HG02571 (cell line): Measurements from ENCODE around the gene HOXC6.

Experiments
- ATAC-seq: cut with Tn5 transposase; IDR thresholded peaks from one replicate; pipeline ENCODE4 v1.9.1; 2021; ENCODE audit warnings: mild to moderate bottlenecking, moderate library complexity; ENCODE audit not compliant: unreplicated experiment

HOXC6 gene

GRCh38 chr12:54051874-54052437 lies 23.7 kb downstream of the HOXC6 start:
- ATAC-seq: no peak

GRCh38 chr12:54052438-54053002 lies 24.3 kb downstream of the HOXC6 start:
- ATAC-seq: no peak

- peak; percentile 65 for ATAC-seq
Measured at GRCh38 chr12:54053003-54053750, 24.9 kb downstream of the HOXC6 start.

DNA sequence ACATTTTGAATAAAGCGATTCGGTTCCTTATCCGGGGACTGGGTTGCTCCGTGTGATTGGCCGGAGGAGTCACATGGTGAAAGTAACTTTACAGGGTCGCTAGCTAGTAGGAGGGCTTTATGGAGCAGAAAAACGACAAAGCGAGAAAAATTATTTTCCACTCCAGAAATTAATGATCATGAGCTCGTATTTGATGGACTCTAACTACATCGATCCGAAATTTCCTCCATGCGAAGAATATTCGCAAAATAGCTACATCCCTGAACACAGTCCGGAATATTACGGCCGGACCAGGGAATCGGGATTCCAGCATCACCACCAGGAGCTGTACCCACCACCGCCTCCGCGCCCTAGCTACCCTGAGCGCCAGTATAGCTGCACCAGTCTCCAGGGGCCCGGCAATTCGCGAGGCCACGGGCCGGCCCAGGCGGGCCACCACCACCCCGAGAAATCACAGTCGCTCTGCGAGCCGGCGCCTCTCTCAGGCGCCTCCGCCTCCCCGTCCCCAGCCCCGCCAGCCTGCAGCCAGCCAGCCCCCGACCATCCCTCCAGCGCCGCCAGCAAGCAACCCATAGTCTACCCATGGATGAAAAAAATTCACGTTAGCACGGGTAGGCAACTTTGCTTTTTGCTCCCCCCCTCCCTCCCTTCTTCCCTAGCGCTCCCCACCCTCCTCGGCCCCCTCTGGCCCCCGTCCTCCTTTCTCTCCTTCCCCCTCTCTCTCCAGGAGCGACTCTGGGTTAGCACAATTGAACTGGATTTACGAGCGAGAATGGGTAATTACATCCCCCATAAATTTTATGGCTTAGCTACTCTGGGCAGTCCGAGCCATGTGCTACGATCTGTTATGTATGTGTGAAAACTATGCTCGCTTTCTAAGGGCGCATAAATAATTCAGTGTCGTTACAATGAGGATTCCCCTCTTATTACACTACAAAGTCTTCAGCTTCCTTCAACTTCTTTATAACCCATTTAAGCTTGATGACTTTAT lies 25.8 kb downstream of the HOXC6 start, which contains the start of gene HOXC4:
Gene HOXC4, plus strand, starts transcription at position 85 of the 991 bp plus-strand sequence. Its CDS starts 88 bp downstream, at position 173.
- peak; percentile 47 for ATAC-seq

DNA sequence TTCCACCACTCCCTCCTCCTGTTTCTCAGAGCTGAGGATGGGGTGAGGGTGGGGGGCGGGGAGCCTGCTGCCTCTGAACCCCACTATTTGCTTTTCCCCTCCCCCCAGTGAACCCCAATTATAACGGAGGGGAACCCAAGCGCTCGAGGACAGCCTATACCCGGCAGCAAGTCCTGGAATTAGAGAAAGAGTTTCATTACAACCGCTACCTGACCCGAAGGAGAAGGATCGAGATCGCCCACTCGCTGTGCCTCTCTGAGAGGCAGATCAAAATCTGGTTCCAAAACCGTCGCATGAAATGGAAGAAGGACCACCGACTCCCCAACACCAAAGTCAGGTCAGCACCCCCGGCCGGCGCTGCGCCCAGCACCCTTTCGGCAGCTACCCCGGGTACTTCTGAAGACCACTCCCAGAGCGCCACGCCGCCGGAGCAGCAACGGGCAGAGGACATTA lies 26.5 kb downstream of the HOXC6 start:
- ATAC-seq: no peak

DNA sequence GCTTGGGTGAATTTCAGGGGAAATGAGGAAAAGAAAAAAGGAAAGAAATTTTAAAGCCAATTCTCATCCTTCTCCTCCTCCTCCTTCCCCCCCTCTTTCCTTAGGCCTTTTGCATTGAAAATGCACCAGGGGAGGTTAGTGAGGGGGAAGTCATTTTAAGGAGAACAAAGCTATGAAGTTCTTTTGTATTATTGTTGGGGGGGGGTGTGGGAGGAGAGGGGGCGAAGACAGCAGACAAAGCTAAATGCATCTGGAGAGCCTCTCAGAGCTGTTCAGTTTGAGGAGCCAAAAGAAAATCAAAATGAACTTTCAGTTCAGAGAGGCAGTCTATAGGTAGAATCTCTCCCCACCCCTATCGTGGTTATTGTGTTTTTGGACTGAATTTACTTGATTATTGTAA lies 27.3 kb downstream of the HOXC6 start:
- no peak for ATAC-seq

DNA sequence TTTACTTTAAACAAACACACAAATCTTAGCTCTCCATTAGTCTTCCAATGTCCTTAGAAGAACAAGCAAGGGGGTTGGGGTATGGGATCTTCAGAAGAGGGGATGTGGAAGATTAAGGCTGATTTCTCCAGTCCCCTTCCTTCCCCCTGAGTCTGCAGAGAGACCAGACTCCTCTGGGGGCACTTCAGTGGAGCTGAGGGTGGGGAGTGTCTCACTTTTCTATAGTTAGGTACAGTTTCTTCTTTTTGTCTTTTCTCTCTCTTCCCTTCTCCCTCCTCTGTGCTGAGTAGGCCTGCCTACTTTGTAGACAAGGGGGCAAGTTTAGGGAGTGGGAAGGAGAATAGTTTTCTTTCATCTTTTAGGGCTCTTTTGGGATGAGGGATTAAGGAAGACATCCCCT lies 27.9 kb downstream of the HOXC6 start:
- no peak for ATAC-seq

- no peak for ATAC-seq
Measured at GRCh38 chr12:54058128-54058768, 30.0 kb downstream of the HOXC6 start.

GRCh38 chr12:54059668-54060067 lies 31.4 kb downstream of the HOXC6 start:
- no peak for ATAC-seq

DNA sequence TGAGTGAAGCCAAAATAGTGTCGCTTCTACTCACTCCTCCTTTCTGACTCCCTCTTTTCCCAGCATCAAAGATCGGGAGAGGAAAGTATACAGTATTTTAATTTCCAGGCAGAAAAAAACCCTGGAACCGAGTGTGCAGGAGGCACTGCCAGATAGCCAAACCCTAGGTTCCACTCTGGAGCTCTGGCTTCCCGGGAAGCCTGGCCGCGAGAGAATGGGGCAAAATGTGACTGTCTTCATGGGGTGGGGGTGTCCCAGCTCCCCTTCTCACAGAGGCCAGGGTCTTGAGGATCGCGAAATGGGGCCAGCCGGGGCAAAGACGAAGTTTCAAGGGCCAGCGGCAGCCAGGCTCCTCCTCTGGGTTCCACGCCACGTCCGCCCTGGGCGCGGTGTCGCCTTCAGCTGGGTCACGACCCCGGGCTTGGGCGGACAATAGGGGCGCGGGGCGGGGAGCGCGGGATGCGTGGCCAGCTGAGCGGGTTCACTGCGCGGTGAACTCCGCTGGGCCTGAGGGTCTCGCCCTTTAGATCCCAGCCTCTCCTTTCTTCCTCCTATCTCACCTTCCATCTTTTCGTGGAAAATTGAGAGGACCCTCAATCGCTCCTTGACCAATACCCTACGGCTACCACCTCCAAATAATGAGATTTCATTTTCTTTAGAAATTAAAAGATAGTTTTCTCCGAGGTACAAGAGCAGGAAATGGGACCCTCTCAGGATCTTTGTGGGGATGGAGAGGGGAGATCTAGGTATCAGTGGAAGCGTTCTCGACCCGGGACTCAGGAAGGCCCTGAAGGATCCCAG lies 32.1 kb downstream of the HOXC6 start:
- no peak for ATAC-seq

DNA sequence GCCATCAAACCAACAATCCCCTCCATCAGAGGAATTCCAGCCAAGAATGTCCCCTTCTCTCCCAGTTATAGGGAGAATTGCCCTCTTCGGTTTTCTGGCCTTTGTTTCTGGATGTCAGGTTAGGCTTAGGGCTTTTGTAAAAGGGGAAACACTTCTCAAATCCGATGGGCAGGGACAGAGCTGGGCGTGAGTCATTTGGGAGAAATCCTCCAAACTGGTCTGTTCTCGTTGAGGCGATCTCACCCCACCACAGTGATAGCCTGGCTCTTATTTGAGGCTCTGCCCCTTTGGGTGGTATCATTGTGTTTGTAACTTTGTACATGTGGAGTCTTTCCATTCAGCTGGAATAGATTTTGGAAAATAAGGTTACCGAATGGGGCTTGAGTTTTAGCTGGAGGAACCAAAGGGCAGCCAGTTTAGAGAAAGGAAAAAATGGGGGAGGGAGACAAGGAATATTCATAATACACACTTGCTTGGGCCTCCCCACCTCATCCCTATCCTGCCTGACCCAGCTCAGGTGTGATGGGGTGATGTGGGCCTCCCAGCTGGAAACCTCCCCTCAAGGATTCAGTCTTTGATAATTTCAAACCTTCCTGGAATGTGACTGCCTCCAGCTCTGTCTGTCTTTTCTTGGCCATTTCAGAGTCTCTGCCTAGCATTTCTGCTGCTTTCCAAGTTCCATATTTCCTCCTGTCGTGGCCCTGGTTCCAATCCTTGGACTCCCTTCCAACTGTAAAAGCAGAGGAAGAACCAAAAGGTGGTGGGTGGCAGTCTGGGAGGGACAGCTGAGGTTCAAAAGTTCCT lies 32.9 kb downstream of the HOXC6 start:
- ATAC-seq: no peak

- no peak for ATAC-seq
Measured at GRCh38 chr12:54065677-54066076, 37.4 kb downstream of the HOXC6 start.

DNA sequence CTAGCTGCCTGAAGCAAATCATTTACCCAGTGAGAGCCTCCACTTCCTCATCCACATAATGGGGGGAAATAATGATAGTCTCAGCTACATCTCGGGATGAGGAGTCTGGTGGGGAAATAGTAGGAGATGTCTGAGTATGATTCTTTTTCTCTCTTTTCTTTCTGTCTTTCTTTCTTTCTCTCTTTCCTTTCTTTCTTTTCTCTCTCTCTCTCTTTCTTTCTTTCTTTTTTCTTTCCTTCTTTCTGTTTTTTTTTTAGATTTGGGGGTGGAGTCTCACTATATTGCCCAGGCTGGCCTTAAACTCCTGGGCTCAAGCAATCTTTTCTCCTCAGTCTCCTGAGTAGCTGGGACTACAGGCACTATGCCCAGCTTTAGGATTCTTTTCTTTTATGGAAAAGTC lies 38.2 kb downstream of the HOXC6 start:
- no peak for ATAC-seq

DNA sequence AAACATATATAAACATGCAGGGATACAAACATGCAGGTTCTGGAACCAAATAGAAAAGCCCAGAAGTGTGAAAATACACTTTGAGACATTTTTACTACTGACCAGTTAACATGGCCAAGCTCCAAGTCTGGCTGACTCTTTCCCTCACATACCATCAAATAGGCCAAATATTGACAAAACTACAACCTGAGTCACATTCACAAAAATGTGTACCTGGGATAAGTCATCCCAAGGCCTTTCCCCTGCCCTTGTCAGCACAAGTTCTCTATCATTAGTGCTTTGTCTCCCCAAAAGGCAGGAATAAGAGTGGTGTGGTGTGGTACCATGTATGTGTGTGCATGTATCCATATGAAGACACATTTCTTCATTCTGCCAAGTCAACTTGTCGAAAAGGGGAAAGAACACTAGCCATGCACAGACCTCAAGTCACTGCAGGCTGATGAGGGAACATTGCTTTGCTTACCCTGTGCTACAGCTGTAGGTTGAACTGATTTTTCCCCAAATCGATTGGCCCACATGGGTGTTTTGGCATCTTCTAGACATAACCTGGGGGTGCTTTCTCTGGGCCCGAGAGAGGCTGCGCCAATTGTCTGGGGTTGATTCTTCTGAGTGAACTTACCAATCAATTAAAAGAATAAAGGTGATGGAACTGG lies 40.3 kb downstream of the HOXC6 start:
- no peak for ATAC-seq

DNA sequence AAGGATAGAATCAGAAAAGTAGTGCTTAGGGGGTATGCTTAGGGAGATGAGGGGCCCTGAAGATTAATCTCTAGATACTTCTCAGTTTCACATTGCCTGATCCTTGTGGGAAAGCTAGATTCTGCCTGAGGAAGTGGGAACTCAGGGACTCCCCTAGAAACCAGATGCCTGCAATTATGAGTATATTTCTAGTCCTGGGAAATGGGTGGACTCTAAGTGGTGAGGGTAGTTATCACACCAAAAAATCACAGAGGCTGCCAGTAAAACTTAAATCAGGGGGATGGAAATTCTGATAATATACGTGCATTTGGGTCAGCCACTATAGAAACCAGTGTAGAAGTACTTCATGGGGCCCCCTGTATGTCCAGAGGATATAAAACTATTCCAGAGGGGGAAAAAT lies 43.7 kb downstream of the HOXC6 start:
- ATAC-seq: no peak

DNA sequence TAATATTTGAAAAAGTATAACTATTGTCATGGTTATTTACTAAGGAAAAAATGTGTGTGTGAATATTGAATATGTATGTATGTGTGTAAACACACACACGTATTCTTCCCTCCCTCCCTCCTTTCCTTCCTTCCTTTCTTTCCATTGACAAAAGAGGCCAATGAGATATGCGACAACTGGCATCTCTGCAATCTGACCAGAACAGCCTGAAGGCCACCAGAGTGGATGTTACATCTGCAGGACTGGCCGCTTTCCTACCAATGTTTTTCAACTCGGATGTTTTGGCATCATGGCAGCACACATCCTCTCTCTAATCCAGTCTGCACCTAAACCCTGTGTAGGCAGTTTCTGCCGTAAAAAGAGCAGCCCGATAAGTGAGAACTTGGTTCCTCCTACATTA lies 46.1 kb downstream of the HOXC6 start:
- ATAC-seq: no peak

DNA sequence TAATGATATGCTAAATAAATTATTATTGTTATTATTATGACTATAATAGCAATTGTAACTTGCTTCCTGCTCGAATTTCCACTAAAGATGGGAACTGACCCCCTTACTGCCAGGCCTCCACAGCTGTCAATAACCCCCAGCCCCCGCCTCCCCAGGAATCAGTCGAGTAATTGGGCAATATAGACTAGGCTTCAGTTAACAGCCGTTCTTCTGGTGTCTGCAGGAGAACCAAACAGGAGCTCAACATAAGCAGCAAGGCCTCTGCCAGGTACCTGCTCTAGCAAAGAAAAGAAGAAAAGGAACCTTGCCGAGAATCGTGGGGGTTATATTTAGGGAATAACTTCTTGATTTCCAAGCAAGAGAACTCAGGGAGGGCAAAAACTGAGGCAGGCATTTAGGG lies 47.2 kb downstream of the HOXC6 start:
- ATAC-seq: no peak

DNA sequence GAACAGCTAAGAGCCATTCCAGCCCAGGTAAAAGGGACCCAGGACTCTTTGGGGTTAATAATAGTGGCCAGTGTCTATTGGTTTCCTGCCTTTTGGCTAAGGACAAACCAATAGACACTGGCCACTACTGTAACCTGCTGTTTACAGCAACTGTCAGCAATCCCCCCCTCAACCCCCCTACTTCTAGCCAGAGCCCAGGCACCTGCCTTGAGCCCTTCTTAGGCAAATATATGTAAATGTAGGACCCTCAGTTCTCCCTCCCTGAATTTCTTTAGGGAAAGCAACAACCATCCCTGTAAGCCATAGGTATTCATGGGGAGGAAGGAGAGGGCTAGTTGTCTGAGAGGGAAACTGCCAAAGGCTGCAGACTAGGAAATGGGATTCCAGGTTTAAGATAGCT lies 47.7 kb downstream of the HOXC6 start:
- no peak for ATAC-seq
